NCI-H187 treated with DMSO at 0.1 percent for 48 hours (cell line): ENCODE measurements around the gene FADS2.

Source experiments
- DNase-seq: peaks from one replicate; lab custom pipeline; 2025; lab: John Stamatoyannopoulos, UW

FADS2 gene

DNA sequence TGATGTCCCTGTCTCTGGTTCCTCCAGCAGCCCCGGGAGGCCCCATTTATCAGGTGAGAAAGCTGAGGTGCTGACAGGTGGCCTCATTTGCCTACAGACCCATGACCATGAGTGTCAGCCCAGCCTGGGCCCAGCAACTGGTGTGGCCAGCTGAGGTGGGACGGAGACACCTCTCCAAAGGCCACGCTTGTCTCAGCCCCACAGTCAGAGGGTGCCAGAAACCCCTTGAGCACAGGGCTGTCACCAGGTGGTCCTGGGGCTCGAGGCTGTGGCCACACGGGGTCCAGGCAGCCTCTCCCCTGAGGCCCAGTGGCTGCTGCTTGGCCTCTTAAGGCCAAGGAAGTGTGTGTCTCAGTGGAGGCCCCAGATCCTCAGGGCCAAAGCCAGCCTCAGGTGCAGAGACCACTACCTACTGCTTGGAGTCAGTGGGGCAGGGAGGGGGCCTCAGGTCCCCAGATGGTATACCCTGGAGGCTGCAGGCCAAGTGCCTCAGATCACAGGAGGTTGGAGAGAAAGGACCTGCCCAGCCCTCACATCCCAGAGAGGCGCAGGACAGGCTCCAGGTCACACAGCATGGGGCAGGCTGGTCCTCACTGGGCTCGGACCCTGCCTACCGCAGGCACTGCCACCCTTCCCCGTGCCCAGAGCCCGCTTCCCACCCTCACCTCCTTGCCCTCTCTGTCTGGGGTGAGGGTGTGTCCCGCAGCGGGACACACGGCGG, 77.9 kb downstream of the FADS2 start:
- DNase-seq, result no peak

DNA sequence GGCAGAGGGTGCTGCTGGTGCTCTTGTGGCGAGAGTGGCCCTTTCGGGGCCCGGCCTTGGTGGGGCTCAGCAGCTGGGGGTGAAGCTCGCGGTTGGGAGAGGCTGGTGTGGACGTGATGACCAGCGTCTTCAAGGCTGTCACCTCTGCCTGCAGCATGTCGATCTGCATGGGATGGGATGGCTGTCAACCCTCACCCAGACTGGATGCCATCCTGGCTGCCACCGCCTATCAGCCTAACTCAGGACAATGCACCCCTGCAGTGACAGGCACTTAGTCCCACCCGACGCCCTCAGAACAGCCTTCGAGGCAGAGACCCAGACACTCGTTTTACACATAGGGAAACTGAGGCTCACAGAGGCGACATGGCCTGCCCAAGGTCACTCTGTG, 78.4 kb downstream of the FADS2 start:
- DNase-seq, result no peak

DNA sequence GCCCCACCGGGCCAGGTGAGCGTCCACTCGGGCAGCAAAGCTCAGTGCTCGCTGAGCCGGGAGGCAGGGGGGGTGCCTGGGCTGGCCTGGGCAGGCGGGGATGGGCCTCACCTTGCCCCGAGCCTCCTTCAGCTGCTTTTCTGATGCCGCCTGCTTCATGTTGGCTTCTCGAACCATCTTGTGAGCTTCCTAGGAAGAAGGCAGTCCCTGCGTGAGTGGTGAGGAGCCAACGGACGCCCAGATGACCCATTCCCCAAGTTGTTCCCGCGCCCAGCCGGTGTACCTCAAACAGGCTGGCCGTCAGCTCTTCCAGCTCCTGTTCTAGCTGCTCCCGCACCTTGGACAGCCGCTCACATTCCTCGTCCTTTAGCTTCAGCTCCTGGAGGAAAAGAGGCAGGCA, 79.2 kb downstream of the FADS2 start:
- DNase-seq, result no peak

GRCh38 chr11:61907871-61908729, 80.0 kb downstream of the FADS2 start:
- DNase-seq, result no peak

DNA sequence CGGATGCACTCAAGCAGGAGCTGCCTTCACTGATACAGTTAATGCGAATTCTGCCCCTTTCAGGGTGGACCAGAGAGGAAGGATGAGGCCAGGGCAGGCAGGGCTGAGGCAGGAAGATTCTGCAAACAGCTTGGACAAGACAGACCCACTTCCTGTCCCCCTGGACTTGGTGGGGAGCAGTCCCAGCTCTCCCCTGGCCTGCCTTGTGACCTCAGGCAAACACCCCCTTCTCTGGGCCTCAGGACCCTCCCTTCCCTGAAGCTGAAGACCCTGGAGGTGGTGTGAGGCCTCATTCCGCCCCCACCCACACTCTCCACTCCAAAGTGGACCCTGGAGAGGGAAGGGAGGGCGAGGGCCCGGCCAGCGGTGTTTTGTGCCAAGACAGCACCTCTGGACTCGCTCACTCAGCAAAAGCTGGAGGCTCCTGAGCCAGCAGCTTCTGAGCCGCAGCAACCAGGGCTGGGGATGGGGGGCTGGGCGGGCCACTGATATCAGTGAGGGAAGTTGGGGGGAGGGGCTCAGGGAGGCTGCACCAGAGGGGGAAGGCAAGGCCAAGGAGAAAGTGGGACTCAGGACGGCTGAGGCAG, 80.7 kb downstream of the FADS2 start:
- no peak for DNase-seq

DNA sequence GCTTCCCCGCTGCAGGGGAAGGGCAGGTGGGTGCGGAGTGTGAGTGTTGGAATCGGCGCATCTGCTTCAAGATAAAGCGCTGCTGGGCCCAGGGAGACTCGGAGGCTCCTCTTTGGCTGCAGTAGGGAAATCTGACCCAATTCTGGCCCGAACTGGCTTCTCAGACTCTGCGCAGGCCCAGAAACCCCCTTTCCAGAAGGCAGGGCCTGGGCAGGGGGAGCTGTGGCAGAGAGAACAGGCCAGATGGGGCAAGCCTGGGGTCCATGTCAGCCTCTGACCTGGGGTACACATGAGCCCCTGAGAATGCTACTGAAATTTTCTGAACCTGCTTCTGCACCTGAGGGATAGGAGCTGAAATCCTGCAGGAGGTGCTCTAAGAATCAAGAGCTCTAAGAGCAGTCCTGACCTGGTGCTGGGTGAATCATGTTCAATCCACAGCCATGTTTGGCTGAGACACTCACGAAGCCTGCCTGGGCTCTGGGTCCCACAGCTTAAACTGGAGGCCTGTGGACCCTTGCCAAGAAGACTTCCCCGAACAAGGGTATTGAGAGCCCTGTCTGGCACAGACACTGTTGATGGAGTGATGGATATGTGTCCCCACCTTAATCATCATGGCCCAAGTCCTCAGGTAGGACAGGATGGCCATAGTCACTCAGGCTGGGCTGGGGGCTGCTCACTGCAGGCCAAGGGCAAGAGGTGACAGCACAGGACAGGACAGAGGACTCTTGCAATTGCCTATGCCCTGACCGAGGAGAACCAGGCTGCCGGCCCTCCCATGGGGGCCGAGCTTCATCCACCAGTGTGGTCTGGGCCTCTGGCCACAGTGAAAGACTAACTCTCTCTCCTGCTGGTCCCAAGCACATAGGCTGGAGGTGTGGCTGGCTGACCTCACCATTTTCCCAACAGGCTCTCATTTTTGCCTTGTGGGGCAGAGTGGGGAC, 82.4 kb downstream of the FADS2 start:
- no peak for DNase-seq

GRCh38 chr11:61911128-61911700, 83.1 kb downstream of the FADS2 start:
- DNase-seq, result no peak

GRCh38 chr11:61911701-61912529, 83.8 kb downstream of the FADS2 start:
- no peak for DNase-seq

DNA sequence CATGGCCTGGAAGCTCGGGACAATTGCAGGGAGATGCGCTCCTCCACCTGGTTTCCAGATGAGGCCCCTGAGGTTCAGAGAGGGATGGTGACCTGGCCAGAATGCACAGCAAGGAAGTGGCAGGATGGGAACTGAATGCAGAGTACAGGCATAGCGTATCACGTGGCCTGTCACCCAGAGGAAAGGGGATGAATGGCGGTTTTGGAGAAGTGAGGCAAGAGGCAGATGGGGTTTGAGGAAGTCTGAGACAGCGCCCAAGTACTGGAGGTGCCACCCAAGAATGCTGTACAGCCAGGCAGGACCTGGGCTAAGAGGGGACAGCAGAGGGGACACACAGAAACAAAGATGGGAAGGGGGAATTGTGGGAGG, 84.4 kb downstream of the FADS2 start:
- no peak for DNase-seq

DNA sequence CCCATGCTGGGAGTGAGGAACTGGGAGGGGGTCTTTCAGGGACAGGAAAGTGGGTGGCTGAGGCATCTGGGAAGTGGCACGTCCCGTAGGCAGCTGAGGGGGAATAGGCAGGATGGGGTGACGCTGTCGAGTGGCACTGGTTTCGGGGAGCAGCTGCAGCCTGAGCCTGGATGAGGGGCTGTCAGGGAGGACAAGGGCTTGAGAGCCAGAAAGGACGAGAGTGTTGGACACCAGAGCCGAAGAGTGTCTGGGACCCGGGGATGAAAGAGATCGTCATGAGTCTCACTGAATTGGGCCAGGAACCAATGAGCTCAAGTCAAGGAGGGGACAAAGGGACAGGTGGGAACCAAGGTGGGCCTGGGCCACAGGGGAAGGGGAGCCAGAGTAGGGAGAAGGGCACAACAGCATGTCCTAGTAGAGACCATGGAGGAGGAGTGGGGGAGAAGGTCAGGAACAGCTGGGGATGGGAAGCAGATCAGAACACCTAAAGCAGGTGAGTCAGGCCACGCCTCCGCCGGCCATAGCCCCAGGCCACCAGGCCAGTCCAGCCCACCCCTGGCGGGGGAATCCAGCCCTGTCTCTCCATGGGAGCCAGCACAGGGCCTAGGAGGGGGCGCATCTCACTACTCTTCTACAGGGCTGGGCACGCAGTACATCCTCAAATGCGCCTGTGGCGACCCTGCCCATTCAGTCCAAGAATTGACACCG, 85.0 kb downstream of the FADS2 start:
- DNase-seq, result no peak

GRCh38 chr11:61913699-61914395, 85.7 kb downstream of the FADS2 start:
- DNase-seq, result no peak

DNA sequence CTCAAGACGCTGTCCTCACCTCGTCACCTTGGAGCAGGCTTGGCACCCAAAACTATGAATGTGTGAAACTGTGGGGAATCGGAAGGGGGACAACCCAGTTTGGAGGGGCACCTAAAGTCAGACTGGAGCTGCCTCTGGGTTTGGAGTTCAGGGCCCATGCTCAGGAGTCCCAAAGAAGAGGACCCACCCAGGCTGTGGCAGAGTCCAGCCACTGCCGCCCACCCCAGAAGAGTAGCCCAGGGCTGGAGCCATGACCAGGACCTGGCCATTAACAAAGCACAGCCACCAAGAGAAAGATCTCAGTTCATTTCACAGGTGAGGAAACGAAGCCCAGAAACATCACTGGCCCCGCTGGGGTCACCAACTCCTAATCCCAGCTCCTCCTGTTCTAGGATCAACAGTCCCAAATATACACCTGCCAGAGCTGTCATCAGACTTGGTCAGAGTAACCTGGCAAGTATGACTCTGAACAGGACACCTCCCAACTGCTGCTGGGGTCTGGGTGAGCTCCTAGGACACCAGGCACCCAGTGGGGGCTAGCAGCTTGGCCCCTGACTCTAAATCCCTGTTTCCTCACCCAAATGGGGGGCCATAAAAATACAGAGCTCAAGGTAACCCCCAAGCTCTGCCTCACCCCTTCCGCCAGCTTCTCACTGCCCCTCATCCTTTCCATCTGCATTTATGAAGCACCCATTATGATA, 86.5 kb downstream of the FADS2 start:
- no peak for DNase-seq

DNA sequence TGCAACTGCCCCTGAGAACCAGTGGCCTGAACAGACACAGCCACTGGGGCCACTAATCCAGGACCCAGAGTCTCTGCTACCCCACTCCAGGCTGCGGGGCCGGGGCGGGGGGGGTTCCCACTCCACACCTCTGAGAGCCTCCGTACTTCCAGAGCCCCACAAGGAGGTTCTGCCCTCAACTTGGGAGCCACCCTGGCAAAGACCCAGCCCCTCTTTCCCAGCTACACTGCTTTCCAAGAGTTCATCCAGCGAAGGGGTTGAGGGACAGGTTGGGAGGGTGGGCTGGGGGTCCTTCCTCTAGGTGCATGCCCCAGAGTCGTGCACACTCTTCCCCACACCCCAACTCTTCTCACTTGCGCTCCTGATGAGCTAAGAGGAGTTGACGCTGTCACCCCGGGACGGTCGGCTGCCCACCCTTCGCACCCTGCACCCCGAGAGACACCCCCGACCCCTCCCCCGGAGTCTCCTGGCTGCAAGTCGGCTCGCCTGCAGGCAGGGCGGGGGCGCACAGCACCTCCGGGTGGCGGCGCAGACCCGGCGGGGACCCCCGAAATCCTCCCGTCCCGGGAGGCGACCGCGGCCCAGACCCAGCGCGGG, 88.7 kb downstream of the FADS2 start:
- DNase-seq, result no peak
